Lower leg skin (tissue), 3 donors: Measurements from ENCODE around the gene VASH2.

Experiments
- POLR2A ChIP-seq, 2 donors: fragments of 450-650 bp; IDR thresholded peaks; one replicate each; pipeline ENCODE4 v1.6.1; 2016 to 2017; ENCODE audit warnings: antibody characterized with exemption in 2 of 2, mild to moderate bottlenecking in 1 of 2, moderate library complexity in 1 of 2
- TF ChIP-seq, protein P1 (sequence below), 3 donors: fragments of 450-650 bp; IDR thresholded peaks; one replicate each; pipeline ENCODE4 v1.5.1; 2016; ENCODE audit warnings: antibody characterized with exemption in 3 of 3, mild to moderate bottlenecking in 3 of 3, moderate library complexity in 2 of 3

DNA sequence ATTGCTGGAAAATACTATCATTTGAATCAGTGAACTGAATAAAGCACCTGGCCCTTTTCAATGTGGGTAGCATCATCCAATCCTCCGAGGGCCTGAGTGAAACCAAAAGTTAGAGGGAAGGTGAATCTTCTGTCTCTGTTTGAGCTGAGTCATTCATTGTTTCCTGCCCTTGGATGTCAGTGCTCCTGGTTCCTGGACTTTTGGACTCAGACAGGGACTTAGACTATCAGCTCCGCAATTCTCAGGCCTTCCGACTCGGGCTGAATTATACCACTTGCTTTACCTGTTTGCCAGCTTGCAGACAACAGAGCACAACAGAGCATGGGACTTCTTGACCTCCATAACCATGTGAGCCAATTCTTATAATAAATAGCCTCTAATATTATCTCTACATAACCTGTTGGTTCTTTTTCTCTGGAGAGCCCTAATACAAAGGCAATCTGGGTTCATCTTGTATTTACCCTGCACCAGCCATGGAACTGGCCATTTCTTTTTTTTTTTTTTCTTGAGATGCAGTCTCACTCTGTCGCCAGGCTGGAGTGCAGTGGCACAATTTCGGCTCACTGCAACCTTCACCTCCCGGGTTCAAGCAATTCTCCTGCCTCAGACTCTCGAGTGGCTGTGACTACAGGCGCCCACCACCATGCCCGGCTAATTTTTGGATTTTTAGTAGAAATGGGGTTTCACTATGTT lies 19.2 kb upstream of the VASH2 start:
- TF ChIP-seq, protein P1, sequence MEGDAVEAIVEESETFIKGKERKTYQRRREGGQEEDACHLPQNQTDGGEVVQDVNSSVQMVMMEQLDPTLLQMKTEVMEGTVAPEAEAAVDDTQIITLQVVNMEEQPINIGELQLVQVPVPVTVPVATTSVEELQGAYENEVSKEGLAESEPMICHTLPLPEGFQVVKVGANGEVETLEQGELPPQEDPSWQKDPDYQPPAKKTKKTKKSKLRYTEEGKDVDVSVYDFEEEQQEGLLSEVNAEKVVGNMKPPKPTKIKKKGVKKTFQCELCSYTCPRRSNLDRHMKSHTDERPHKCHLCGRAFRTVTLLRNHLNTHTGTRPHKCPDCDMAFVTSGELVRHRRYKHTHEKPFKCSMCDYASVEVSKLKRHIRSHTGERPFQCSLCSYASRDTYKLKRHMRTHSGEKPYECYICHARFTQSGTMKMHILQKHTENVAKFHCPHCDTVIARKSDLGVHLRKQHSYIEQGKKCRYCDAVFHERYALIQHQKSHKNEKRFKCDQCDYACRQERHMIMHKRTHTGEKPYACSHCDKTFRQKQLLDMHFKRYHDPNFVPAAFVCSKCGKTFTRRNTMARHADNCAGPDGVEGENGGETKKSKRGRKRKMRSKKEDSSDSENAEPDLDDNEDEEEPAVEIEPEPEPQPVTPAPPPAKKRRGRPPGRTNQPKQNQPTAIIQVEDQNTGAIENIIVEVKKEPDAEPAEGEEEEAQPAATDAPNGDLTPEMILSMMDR (IDR thresholded peaks at IDR 0.05): no peak
- no peak for TF ChIP-seq POLR2A (IDR thresholded peaks at IDR 0.05)
